Measurements from ENCODE around the gene CACNB4. TPM values are rescaled to one million over a fixed set of nuclear protein-coding genes. Genes with fewer than 3 reads are reported as not detected.

CACNB4 gene
- polyA plus RNA-seq, 3 donors from 2014 or later, result 0.11 TPM; not detected in 2

DNA sequence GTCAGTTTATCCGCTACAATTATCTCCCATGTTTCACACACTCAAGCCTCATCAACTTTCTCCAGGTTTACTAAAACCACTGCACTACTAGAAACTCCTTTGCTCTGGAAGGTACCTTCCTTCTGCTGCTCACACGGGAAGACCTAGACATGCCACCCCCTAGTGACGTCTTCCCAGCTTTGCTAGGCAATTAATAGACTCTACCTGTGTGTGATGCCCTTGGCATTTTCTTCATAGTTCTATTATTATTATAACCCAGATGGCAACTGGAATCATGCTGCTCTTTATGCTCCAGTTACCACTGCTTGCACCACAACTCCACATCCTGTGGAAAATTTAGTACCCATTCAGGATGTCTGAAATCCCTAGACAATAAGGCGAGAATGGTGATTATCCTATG lies 42.4 kb downstream of the CACNB4 start:
- Mint-ChIP-seq H3K4me3 (no peak overlapping the region), H3K9me3 (no peaks in the 10 kb centered on the region), H3K36me3 (no peaks in the 10 kb centered on the region), H3K4me1 (no peaks in the 10 kb centered on the region), H3K27me3 (ENCODE audit: low read depth in 3 of 3) (peaks cover 0 to 8% (median 7%) of the 10 kb centered on the region in 3 donors), H3K27ac (no peak overlapping the region)
- no peak for DNase-seq

DNA sequence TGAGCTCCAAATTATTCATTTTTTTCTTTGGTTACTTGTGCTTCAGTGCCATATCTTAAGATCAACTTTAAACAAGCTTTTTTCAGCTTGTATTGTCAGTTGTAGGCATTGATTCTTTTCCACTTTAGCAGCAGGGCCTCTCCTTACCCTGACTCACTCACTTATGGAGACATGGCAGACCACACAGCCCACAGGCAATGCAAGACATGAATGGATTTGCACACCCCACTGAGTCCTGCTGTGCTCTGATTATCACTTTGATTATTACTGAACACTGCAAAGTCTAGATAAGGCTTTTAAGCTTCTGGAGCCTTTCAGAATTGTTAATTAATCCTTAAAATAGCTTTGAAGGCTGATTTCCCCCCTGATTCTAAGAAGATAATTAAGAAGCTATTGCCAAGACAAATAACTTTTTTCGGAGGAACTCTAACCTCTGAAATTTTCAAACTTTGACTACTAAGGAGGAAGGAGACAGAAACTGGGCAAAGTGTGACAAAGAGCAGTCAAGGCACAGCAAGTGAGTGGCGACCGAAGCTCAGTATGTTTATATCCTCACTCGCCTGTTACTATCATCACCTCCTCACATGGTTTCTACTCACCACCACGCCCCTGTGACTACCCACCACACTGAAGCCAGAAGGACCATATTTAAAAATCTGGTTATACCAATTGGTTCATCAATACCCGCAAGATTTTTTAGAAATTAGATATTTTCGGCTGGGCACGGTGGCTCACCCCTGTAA lies 43.3 kb downstream of the CACNB4 start:
- no peaks in the 10 kb centered on the region for H3K4me1 Mint-ChIP-seq
- H3K36me3 Mint-ChIP-seq, result no peaks in the 10 kb centered on the region
- peaks cover 0 to 10% (median 8%) of the 10 kb centered on the region in 3 donors for H3K27me3 Mint-ChIP-seq (ENCODE audit: low read depth in 3 of 3)
- no peak for DNase-seq
- H3K27ac Mint-ChIP-seq, result no peak overlapping the region
- no peaks in the 10 kb centered on the region for H3K9me3 Mint-ChIP-seq
- H3K4me3 Mint-ChIP-seq, result no peak overlapping the region

DNA sequence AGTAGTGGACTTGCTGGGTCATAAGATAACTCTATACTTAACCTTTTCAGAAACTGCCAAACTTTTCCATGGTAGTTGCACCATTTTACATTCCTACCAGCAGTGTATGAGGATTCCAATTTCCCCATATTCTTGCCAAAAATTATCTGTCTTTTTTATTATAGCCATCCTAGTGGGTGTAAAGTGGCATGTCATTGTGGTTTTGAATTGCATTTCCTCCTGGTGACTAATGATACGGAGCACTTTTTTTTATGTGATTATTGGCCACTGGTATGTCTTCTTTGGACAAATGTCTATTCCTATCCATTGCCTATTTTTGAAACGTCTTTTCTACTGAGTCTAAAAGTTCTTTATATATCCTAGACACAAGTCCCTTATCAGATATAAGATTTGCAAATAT lies 44.3 kb downstream of the CACNB4 start:
- no peaks in the 10 kb centered on the region for H3K4me1 Mint-ChIP-seq
- no peak overlapping the region for H3K27ac Mint-ChIP-seq
- H3K27me3 Mint-ChIP-seq (ENCODE audit: low read depth in 3 of 3), result peaks cover 0 to 10% (median 5%) of the 10 kb centered on the region in 3 donors
- no peak overlapping the region for H3K4me3 Mint-ChIP-seq
- no peaks in the 10 kb centered on the region for H3K9me3 Mint-ChIP-seq
- no peak for DNase-seq
- no peaks in the 10 kb centered on the region for H3K36me3 Mint-ChIP-seq

DNA sequence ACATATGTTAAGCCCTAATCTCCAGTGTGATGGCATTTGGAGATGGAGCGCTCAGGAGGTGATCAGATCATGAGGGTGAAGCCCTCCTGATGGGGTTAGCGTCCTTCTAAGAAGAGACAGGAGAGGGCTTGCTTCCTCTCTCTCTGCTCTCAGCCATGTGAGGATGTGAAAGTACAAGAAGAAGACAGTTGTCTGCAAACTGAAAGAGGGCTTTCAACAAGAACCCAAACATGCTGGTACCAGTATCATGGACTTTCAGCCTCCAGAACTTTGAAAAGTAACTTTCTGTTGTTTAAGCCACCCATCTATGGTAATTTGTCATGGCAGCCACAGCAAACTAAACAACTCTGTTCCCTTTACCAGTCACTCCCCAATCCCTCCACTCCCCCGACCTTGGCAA lies 47.4 kb downstream of the CACNB4 start:
- no peak for DNase-seq
- H3K27me3 Mint-ChIP-seq (ENCODE audit: low read depth in 3 of 3), result peaks cover 2 to 13% (median 6%) of the 10 kb centered on the region in 3 donors
- no peak overlapping the region for H3K4me3 Mint-ChIP-seq
- H3K9me3 Mint-ChIP-seq, result no peaks in the 10 kb centered on the region
- no peaks in the 10 kb centered on the region for H3K4me1 Mint-ChIP-seq
- H3K27ac Mint-ChIP-seq, result no peak overlapping the region
- no peaks in the 10 kb centered on the region for H3K36me3 Mint-ChIP-seq

DNA sequence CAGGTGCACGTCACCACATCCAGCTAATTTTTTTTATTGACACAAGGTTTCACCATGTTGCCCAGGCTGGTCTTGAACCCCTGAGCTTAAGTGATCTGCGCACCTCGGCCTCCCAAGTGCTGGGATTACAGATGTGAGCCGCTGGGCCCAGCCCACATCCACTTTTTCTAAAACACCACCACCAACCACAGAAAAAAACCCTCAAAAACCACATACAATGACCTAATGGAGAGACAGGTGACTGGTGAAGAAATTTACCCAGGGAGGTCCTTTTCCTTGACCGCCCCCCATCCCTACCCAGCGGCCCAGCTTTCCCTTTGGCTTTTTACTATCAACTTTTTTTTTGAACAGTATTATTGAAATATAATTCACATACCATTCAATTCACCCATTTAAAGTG lies 47.9 kb downstream of the CACNB4 start:
- Mint-ChIP-seq H3K4me1 (no peaks in the 10 kb centered on the region), H3K36me3 (no peaks in the 10 kb centered on the region), H3K4me3 (no peak overlapping the region), H3K27me3 (ENCODE audit: low read depth in 3 of 3) (peaks cover 2 to 13% (median 6%) of the 10 kb centered on the region in 3 donors), H3K27ac (no peak overlapping the region), H3K9me3 (no peaks in the 10 kb centered on the region)
- no peak for DNase-seq

DNA sequence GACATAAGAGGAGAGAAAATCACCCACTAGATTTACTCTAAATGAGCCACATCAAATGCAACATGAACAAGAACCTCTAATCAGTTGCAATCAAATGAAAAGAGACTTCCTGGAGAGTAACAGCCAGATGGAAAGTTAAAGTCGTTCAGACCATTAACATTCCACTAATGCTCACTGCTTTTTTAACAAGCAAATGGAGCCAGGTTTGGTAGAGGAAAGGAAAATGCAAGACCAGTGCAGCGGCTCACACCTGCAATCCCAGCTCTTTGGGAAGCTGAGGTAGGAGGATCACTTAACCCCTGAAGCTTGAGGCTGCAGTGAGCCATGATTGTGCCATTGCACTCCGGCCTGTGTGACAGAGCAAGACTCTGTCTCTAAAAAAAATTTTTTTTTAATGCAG lies 48.5 kb downstream of the CACNB4 start:
- Mint-ChIP-seq H3K27ac (no peak overlapping the region), H3K36me3 (no peaks in the 10 kb centered on the region), H3K4me1 (no peaks in the 10 kb centered on the region), H3K27me3 (ENCODE audit: low read depth in 3 of 3) (peaks cover 2 to 9% (median 8%) of the 10 kb centered on the region in 3 donors), H3K4me3 (no peak overlapping the region), H3K9me3 (no peaks in the 10 kb centered on the region)
- no peak for DNase-seq

DNA sequence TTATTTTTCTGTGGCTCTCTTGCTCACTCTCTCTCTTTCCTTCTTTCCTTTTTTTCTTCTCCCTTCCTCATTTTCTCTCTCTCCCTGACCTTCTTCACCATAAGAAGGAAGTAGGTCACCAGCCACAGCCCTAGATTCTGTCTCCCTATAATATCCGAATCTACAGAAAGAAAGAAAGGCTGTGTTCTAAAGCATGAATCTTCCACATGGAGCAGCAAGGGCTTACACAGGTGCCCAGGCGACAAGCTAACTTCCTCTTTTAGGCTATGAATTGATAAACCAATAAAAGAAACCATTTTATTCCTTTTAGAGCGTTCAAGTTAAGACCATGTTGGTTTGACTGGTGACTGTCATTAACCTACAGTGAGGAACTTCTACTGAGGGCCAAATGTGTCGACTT lies 49.3 kb downstream of the CACNB4 start:
- no peak overlapping the region for H3K27ac Mint-ChIP-seq
- DNase-seq, result no peak
- peaks cover 2 to 8% (median 8%) of the 10 kb centered on the region in 3 donors for H3K27me3 Mint-ChIP-seq (ENCODE audit: low read depth in 3 of 3)
- H3K4me1 Mint-ChIP-seq, result no peaks in the 10 kb centered on the region
- no peaks in the 10 kb centered on the region for H3K9me3 Mint-ChIP-seq
- no peaks in the 10 kb centered on the region for H3K36me3 Mint-ChIP-seq
- H3K4me3 Mint-ChIP-seq, result no peak overlapping the region

DNA sequence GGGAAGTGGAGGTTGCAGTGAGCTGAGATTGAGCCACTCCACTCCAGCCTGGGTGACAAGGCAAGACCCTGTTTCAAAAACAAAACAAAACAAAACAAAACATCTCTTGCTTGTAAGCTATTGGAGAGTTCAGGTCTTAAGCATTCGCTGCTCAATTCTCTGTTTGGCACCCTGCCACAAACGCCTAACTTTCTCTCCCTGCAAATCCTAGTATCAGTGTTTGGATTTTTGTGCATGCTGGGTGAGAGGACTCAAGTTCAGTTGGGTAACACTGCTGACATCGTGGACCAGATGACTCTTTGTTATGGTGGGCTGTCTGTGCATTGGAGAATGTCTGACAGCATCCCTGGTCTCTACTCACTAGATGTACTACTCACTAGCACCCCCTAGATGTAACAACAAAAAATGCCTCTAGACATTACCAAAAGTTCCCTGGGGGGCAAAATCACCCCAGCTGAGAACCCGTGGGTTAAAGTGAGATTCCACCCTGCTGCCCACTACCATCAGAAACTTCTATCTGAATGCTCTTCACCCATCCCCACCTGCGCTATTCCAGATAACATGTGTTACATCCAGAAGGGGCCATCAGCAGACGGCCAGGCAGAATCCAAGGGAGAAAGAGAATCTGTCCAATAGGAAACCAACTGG lies 50.9 kb downstream of the CACNB4 start:
- DNase-seq, result no peak
- no peaks in the 10 kb centered on the region for H3K36me3 Mint-ChIP-seq
- H3K4me1 Mint-ChIP-seq, result no peaks in the 10 kb centered on the region
- H3K9me3 Mint-ChIP-seq, result no peaks in the 10 kb centered on the region
- no peak overlapping the region for H3K4me3 Mint-ChIP-seq
- H3K27me3 Mint-ChIP-seq (ENCODE audit: low read depth in 3 of 3), result peaks cover 2 to 8% (median 5%) of the 10 kb centered on the region in 3 donors
- H3K27ac Mint-ChIP-seq, result no peak overlapping the region

DNA sequence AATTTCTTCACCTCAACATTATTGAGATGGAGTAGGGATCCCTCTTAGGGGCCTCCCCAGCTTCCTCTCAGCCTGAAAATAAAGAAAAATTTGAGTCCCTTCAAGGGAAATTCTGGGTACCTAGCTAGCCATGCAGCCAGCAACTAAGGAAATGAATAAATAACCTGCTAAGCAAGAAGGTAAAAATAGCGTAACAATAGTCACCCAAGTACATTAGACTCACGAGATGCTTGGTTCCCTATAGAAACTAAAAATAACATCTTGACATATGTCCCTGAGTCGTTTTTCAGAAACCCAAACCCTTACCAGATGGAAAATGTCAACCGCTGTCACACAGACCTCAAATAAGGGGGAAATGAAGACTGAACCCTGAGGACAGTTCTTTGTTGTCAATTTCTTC lies 51.9 kb downstream of the CACNB4 start:
- no peaks in the 10 kb centered on the region for H3K4me1 Mint-ChIP-seq
- H3K9me3 Mint-ChIP-seq, result no peaks in the 10 kb centered on the region
- H3K4me3 Mint-ChIP-seq, result no peak overlapping the region
- no peak for DNase-seq
- no peaks in the 10 kb centered on the region for H3K36me3 Mint-ChIP-seq
- no peak overlapping the region for H3K27ac Mint-ChIP-seq
- H3K27me3 Mint-ChIP-seq (ENCODE audit: low read depth in 3 of 3), result peaks cover 2 to 9% (median 5%) of the 10 kb centered on the region in 3 donors

DNA sequence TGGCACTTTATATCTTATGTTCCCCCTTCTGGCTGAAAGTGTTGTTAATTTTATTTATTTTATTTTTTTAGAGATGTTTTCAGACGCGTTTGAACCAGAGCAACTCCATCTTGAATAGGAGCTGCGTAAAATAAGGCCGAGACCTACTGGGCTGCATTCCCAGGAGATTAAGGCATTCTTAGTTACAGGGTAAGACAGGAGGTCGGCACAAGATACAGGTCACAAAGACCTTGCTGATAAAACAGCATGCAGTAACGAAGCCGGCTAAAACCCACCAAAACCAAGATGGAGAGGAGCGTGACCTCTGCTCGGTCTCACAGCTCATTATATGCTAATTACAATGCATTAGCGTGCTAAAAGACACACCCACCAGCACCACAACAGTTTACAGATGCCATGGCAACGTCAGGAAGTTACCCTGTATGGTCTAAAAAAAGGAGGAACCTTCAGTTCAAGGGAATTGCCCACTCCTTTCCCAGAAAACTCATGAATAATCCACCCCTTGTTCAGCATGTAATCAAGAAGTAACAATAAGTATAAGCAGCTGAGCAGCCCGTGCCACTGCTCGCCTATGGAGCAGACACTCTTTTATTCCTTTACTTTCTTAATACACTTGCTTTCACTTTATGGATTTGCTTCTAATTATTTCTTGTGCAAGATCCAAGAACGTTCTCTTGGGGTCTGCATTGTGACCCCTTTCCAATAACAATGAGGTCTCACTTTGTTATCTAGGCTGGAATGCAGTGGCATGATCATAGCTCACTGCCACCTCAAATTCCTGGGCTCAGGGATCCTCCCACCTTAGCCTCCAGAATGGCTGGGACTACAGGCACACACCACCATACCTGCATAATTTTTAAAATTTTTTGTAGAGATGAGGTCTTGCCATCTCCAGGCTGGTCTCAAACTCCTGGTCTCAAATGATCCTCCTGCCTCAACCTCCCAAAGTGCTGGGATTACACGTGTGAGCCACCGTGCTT lies 55.9 kb downstream of the CACNB4 start:
- no peaks in the 10 kb centered on the region for H3K4me1 Mint-ChIP-seq
- no peak overlapping the region for H3K4me3 Mint-ChIP-seq
- peaks cover 0 to 3% (median 1%) of the 10 kb centered on the region in 3 donors for H3K27me3 Mint-ChIP-seq (ENCODE audit: low read depth in 3 of 3)
- DNase-seq, result no peak
- no peaks in the 10 kb centered on the region for H3K9me3 Mint-ChIP-seq
- H3K27ac Mint-ChIP-seq, result no peak overlapping the region
- no peaks in the 10 kb centered on the region for H3K36me3 Mint-ChIP-seq

DNA sequence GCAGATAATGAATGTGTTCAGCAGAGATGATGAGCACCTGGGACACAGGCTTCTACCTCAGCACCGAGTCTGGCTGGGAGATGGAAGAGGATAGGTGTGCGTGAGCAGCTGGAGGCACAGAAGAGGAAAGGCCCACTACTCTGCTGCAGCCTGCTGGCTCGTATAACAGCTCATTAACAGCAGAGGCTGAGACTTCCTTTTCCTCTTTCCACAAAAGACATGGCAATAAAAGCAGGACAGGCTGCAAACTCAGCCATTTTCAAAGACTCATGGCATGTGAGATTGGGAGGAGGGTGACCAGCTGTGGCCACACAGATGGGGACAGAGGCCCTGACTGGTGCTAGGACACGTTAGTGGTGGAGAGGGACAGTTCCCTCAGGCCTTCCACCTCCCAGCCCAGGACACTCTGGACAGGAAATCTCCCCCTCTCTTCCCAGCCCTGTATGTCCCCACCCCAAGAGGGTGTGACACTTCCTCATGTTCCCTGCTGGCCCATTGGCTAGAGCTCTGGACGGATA lies 60.3 kb downstream of the CACNB4 start:
- Mint-ChIP-seq H3K4me3 (no peak overlapping the region), H3K27ac (no peak overlapping the region), H3K4me1 (no peaks in the 10 kb centered on the region), H3K36me3 (no peaks in the 10 kb centered on the region), H3K9me3 (no peaks in the 10 kb centered on the region), H3K27me3 (ENCODE audit: low read depth in 3 of 3) (peaks cover 0 to 2% (median 1%) of the 10 kb centered on the region in 3 donors)
- DNase-seq, result no peak

DNA sequence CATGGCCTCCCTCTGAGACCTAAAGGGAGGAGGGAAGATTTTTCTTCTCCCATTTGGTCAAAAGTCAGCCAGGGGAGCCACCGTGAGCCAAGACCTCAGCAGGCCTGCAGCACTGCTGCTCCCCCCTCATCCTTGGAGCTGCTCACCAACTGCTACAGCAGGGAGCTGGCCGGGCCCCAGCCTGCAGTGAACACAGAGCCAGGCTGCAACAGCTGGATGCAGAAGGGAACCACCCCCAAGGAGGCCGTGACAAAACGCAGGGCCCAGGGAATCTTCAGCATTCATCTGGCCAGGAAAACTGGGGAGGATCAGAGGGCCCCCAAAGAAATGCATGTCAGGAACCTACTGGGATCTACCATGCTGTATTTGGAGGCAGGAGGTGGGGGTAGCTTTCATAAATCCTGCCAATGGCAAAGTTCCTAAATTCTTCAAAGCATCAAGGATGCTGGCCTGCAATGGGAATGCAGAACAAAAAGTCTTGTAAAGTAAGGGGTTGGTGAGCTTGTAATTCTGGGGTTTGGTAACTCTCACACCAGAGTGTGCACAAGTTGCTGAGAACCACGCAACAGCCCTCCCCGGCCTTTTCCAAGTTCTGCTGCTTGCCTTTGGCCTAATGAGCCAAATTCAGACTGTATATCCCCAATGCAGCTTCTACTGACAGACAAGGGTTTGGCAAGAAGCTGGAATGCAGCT lies 61.0 kb downstream of the CACNB4 start:
- Mint-ChIP-seq H3K9me3 (no peaks in the 10 kb centered on the region), H3K27ac (no peak overlapping the region), H3K27me3 (ENCODE audit: low read depth in 3 of 3) (peaks cover 0 to 2% (median 1%) of the 10 kb centered on the region in 3 donors)

More for the DNA sequence above, 61.0 kb downstream of the CACNB4 start:
- no peak overlapping the region for H3K4me3 Mint-ChIP-seq
- H3K4me1 Mint-ChIP-seq, result no peaks in the 10 kb centered on the region
- no peaks in the 10 kb centered on the region for H3K36me3 Mint-ChIP-seq
- DNase-seq, result no peak

All from immature natural killer cell (primary cell).